HepG2 (cell line): Measurements from ENCODE around the gene PCAT7. TPM values are rescaled to one million over a fixed set of nuclear protein-coding genes. Genes with fewer than 3 reads are reported as not detected.

Source experiments
- ATAC-seq: fragments of 200-7000 bp; cut with Tn5 transposase; 3 replicates; pipeline ENCODE4 v1.9.1; 2020; ENCODE audit warnings: mild to moderate bottlenecking, moderate library complexity
- BruUV-seq: library from RNA; stranded (reverse); fragments of 400-500 nt; replicated peaks from 2 replicates; lab custom pipeline; 2021; lab: Mats Ljungman, UMichigan
- CTCF ChIA-PET: fragments of 300-600 bp; formaldehyde crosslinking; extraction: SDS; loops from one replicate; lab custom pipeline; 2021; ENCODE audit warnings: low total read pairs, inconsistent platforms, low intra/inter-chr PET ratio; lab: Yijun Ruan, JAX
- POLR2A ChIA-PET: fragments of 350-600 bp; sonication (Branson Sonifier 250); formaldehyde crosslinking; loops from one replicate; lab custom pipeline; 2020; ENCODE audit warnings: antibody characterized with exemption, inconsistent platforms; lab: Yijun Ruan, JAX
- DNase-seq: peaks from one replicate; pipeline ENCODE4 v3.0.0-alpha.2; 2015; ENCODE audit warnings: low spot score
- FAIRE-seq: peaks from 3 replicates; lab custom pipeline; 2011; peaks lifted over from hg19 to GRCh38; lab: Jason Lieb, UNC
- H2AFZ ChIP-seq: one replicate; pipeline ENCODE4 v1.6.1; 2011; ENCODE audit warnings: low read length, inconsistent platforms
- H3K27ac ChIP-seq: fragments of 300-600 bp; 3 replicates; pipeline ENCODE4 v1.8.0; 2011; ENCODE audit warnings: mixed run types, mild to moderate bottlenecking, mixed read lengths, low read length, inconsistent platforms; ENCODE audit not compliant: insufficient read depth; ENCODE audit errors: extremely low read length
- H3K27me3 ChIP-seq, 2 experiments: fragments of 200-600 bp in 1 of 2; 2 replicates in 1 of 2; 3 replicates in 1 of 2; pipeline versions ENCODE4 v1.6.0 to v1.8.0; 2011; ENCODE audit warnings: low read length in 2 of 2, mild to moderate bottlenecking in 2 of 2, moderate library complexity in 2 of 2, inconsistent platforms in 1 of 2; ENCODE audit not compliant: insufficient read depth in 2 of 2, control insufficient read depth in 1 of 2
- H3K36me3 ChIP-seq, 2 experiments: fragments of 200-600 bp in 1 of 2; replicated peaks in 1 of 2; 2 replicates in 1 of 2; 3 replicates in 1 of 2; pipeline versions ENCODE4 v1.5.1 to v1.8.0; 2011; ENCODE audit warnings: low read length in 2 of 2, inconsistent platforms in 1 of 2; ENCODE audit not compliant: insufficient read depth in 2 of 2, control insufficient read depth in 1 of 2
- H3K4me1 ChIP-seq: 2 replicates; pipeline ENCODE4 v1.5.1; 2012; ENCODE audit warnings: low read length, inconsistent platforms; ENCODE audit not compliant: insufficient read depth
- H3K4me2 ChIP-seq: 2 replicates; pipeline ENCODE4 v1.6.0; 2011; ENCODE audit warnings: low read depth, low read length, inconsistent platforms
- H3K4me3 ChIP-seq, 3 experiments: fragments of 200-600 bp in 1 of 3; sonication (generic), shearing (Covaris generic) in 1 of 3; replicated peaks in 1 of 3; 2 replicates each; pipeline ENCODE4 v1.5.1; 2011 to 2016; ENCODE audit warnings: low read length in 3 of 3, inconsistent platforms in 2 of 3, low read depth in 2 of 3, mild to moderate bottlenecking in 2 of 3, control low read depth in 1 of 3, mixed read lengths in 1 of 3; ENCODE audit not compliant: insufficient read depth in 1 of 3
- H3K79me2 ChIP-seq: one replicate; pipeline ENCODE4 v1.6.1; 2011; ENCODE audit warnings: low read length, inconsistent platforms; ENCODE audit not compliant: insufficient read depth
- H3K9ac ChIP-seq: 2 replicates; pipeline ENCODE4 v1.6.0; 2011; ENCODE audit warnings: mild to moderate bottlenecking, low read depth, low read length, inconsistent platforms; ENCODE audit not compliant: insufficient read depth
- H3K9me3 ChIP-seq: 2 replicates; pipeline ENCODE4 v1.5.1; 2012; ENCODE audit warnings: mild to moderate bottlenecking, low read length
- H4K20me1 ChIP-seq: 2 replicates; pipeline ENCODE4 v1.6.0; 2011; ENCODE audit warnings: inconsistent platforms, mild to moderate bottlenecking, low read length, moderate library complexity; ENCODE audit not compliant: insufficient read depth
- ARHGAP35 ChIP-seq: sonication (generic); formaldehyde crosslinking; IDR thresholded peaks from 2 replicates; pipeline ENCODE4 v1.9.0; 2022; ENCODE audit warnings: mild to moderate bottlenecking, inconsistent platforms, moderate library complexity, missing genetic modification reagents, borderline replicate concordance
- ARNT2 ChIP-seq: sonication (generic); formaldehyde crosslinking; IDR thresholded peaks from 2 replicates; pipeline ENCODE4 v1.8.0; 2022; ENCODE audit warnings: mild to moderate bottlenecking, low read depth, missing genetic modification reagents, moderate library complexity
- ATAD3A ChIP-seq: sonication (generic); formaldehyde crosslinking; IDR thresholded peaks from 2 replicates; pipeline ENCODE4 v1.4.0; 2020; ENCODE audit warnings: missing genetic modification reagents
- CCDC6 ChIP-seq: sonication (generic); formaldehyde crosslinking; IDR thresholded peaks from 2 replicates; pipeline ENCODE4 v1.8.1; 2022; ENCODE audit warnings: mild to moderate bottlenecking, missing genetic modification reagents, moderate library complexity
- DNMT3B ChIP-seq: conservative IDR thresholded peaks from 2 replicates; pipeline ENCODE4 v1.6.1; 2016; ENCODE audit warnings: missing biosample characterization, control low read depth
- FIP1L1 ChIP-seq: fragments of 200-400 bp; formaldehyde crosslinking; IDR thresholded peaks from 2 replicates; pipeline ENCODE4 v1.6.1; 2018; ENCODE audit warnings: low read depth, mild to moderate bottlenecking, low read length, moderate library complexity, borderline replicate concordance; ENCODE audit not compliant: insufficient read depth
- GABPA ChIP-seq, 2 experiments: IDR thresholded peaks; 2 replicates each; pipeline ENCODE4 v1.6.1; 2011 to 2016; ENCODE audit warnings: low read depth in 2 of 2, low read length in 1 of 2, missing biosample characterization in 1 of 2, missing genetic modification characterization in 1 of 2
- GABPB1 ChIP-seq: IDR thresholded peaks from 2 replicates; pipeline ENCODE4 v1.6.1; 2016; ENCODE audit warnings: mild to moderate bottlenecking, missing genetic modification reagents, moderate library complexity, missing compliant biosample characterization
- GLI4 ChIP-seq: sonication (generic); formaldehyde crosslinking; IDR thresholded peaks from 2 replicates; pipeline ENCODE4 v1.5.1; 2020; ENCODE audit warnings: missing genetic modification reagents, mild to moderate bottlenecking, moderate library complexity, borderline replicate concordance
- KAT2B ChIP-seq: fragments of 150-350 bp; IDR thresholded peaks from 2 replicates; pipeline ENCODE4 v1.6.1; 2014; ENCODE audit warnings: low read depth, low read length, borderline replicate concordance
- KDM3A ChIP-seq: IDR thresholded peaks from 2 replicates; pipeline ENCODE4 v1.6.1; 2018; ENCODE audit warnings: low read depth, missing compliant biosample characterization
- NAIF1 ChIP-seq: sonication (generic); formaldehyde crosslinking; IDR thresholded peaks from 2 replicates; pipeline ENCODE4 v1.5.0; 2020; ENCODE audit warnings: mild to moderate bottlenecking, missing genetic modification reagents, borderline replicate concordance
- RARA ChIP-seq: IDR thresholded peaks from 2 replicates; pipeline ENCODE4 v1.6.1; 2016; ENCODE audit warnings: missing genetic modification reagents, missing compliant biosample characterization
- SNAPC2 ChIP-seq: sonication (generic); formaldehyde crosslinking; IDR thresholded peaks from 2 replicates; pipeline ENCODE4 v1.8.1; 2022; ENCODE audit warnings: mild to moderate bottlenecking, missing genetic modification reagents
- STAG1 ChIP-seq: sonication (generic); formaldehyde crosslinking; IDR thresholded peaks from 2 replicates; pipeline ENCODE4 v1.4.0; 2020; ENCODE audit warnings: missing genetic modification reagents
- SYNCRIP ChIP-seq: fragments of 200-400 bp; formaldehyde crosslinking; IDR thresholded peaks from 2 replicates; pipeline ENCODE4 v1.6.1; 2018; ENCODE audit warnings: mild to moderate bottlenecking, low read depth, low read length; ENCODE audit not compliant: insufficient read depth
- YEATS4 ChIP-seq: sonication (generic); formaldehyde crosslinking; IDR thresholded peaks from 2 replicates; pipeline ENCODE4 v1.4.0; 2020; ENCODE audit warnings: missing genetic modification reagents, borderline replicate concordance
- ZMYM4 ChIP-seq: sonication (generic); formaldehyde crosslinking; IDR thresholded peaks from 2 replicates; pipeline ENCODE4 v1.8.1; 2023; ENCODE audit warnings: mild to moderate bottlenecking, missing genetic modification reagents
- ZNF766 ChIP-seq: sonication (generic); formaldehyde crosslinking; IDR thresholded peaks from 2 replicates; pipeline ENCODE4 v1.5.0; 2020; ENCODE audit warnings: missing genetic modification reagents, borderline replicate concordance
- WGBS: methylation state at CpG from one replicate; pipeline ENCODE4 v1.1.6; 2017; ENCODE audit warnings: low lambda C conversion rate; 5-methylcytosine and 5-hydroxymethylcytosine counted together
- in situ Hi-C: cut with HindIII; loops from 2 replicates; pipeline ENCODE4 v1.10.0; 2017; ENCODE audit warnings: low pct_unique_long_range_greater_than_20kb; ENCODE audit not compliant: extremely low pct_ligation_motif_present
- intact Hi-C: fragments of 100-400 bp; cut with micrococcal nuclease; formaldehyde crosslinking; loops from one replicate; pipeline ENCODE4 v1.10.0; 2022; ENCODE audit not compliant: unreplicated experiment
- polyA plus RNA-seq, 8 experiments: library from polyadenylated mRNA; depleted of rRNA in 3 of 8; stranded (reverse) in 7 of 8; unstranded in 1 of 8; fragments of >200 nt; fragmentation: Illumina TruSeq in 4 of 8; extraction: Trizol in 4 of 8; gene quantifications; 2 replicates each; pipeline versions ENCODE4 v1.2.1 to v1.2.3, GENCODE V29; 2011 to 2016; ENCODE audit warnings: low read depth in 4 of 8, missing spikeins in 1 of 8, mixed read lengths in 1 of 8; ENCODE audit not compliant: insufficient read depth in 1 of 8
- total RNA-seq, 5 experiments: library from RNA; depleted of rRNA; stranded (reverse); fragments of >200 nt; fragmentation: Illumina TruSeq; extraction: Trizol; gene quantifications; 2 replicates each; pipeline ENCODE4 v1.2.3, GENCODE V29; 2016; ENCODE audit warnings: low read depth in 1 of 5
- TF ChIP-seq, protein P1 (sequence below): IDR thresholded peaks from 2 replicates; pipeline ENCODE4 v1.6.1; 2016; ENCODE audit warnings: missing compliant biosample characterization, missing genetic modification reagents, borderline replicate concordance
- TF ChIP-seq, protein P2 (sequence below): sonication (generic); formaldehyde crosslinking; IDR thresholded peaks from 2 replicates; pipeline ENCODE4 v1.4.0; 2020; ENCODE audit warnings: low read depth, mild to moderate bottlenecking, missing genetic modification reagents
- TF ChIP-seq, protein P3 (sequence below): IDR thresholded peaks from 2 replicates; pipeline ENCODE4 v1.6.1; 2012; ENCODE audit warnings: inconsistent platforms
- TF ChIP-seq, protein P4 (sequence below): IDR thresholded peaks from 2 replicates; pipeline ENCODE4 v1.6.1; 2016; ENCODE audit warnings: low read depth, borderline replicate concordance

The PCAT7 gene
- total and polyA plus RNA-seq, 2 of the 13 experiments (the other 11 are each of a cell fraction or from before 2014, with no cell fraction given): 2.3 to 3.9 TPM

DNA sequence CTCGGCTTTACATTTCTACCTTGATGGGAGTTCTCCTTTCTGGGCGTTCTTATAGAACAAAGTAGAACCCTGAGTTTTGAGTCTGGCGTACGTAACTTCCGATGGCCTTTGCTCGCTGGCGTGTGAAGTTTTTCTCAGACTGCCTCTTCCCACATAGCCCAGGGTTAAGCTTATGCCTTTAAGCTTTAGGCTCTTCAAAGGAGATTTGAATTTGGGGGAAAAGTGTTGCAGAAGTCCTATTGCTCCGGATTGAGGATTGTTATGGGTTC is 52.5 kb downstream of the PCAT7 start:
- H3K79me2 ChIP-seq: no peaks in the 10 kb centered on the region
- H3K36me3 ChIP-seq: no peaks in the 10 kb centered on the region
- peak overlapping the region; percentile 56 to 69 (median 63) for H3K4me3 ChIP-seq
- peak overlapping the region; percentile 95 for H3K4me2 ChIP-seq
- ATAC-seq: no peak
- FAIRE-seq: peak; percentile 40
- in situ Hi-C loops: no loop called here
- H3K4me1 ChIP-seq: peaks cover 83% of the 10 kb centered on the region
- WGBS: 0% methylated on average over 4 of the region's 8 CpGs
- no peaks in the 10 kb centered on the region for H4K20me1 ChIP-seq
- ChIA-PET CTCF (no interaction called here), POLR2A (interaction anchor here (2.8 kb wide), 1 partner anchor 16 kb away, joined by 12 read pairs; no protein-coding TSS in a partner anchor)
- no peaks in the 10 kb centered on the region for H3K27me3 ChIP-seq
- DNase-seq: no peak
- H3K27ac ChIP-seq: peak overlapping the region; percentile 86
- peak overlapping the region; percentile 65 for H3K9ac ChIP-seq
- peak overlapping the region; percentile 49 for H2AFZ ChIP-seq
- no peaks in the 10 kb centered on the region for H3K9me3 ChIP-seq
- intact Hi-C loops: no loop called here
- BruUV-seq: no TSS peak
- TF ChIP-seq ARNT2 (CRISPR knock-in tag): no peak
- no peak for TF ChIP-seq ARHGAP35 (CRISPR knock-in tag)
- TF ChIP-seq, protein P1, sequence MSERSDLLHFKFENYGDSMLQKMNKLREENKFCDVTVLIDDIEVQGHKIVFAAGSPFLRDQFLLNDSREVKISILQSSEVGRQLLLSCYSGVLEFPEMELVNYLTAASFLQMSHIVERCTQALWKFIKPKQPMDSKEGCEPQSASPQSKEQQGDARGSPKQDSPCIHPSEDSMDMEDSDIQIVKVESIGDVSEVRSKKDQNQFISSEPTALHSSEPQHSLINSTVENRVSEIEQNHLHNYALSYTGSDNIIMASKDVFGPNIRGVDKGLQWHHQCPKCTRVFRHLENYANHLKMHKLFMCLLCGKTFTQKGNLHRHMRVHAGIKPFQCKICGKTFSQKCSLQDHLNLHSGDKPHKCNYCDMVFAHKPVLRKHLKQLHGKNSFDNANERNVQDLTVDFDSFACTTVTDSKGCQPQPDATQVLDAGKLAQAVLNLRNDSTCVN (CRISPR knock-in tag): no peak
- TF ChIP-seq GABPA (IDR thresholded peaks at IDR 0.05; ENCODE audit: low read depth, low read length): no peak
- peak; percentile 56; the same call in 1 of the 2 replicates for TF ChIP-seq GABPA (CRISPR knock-in tag; IDR thresholded peaks at IDR 0.05; ENCODE audit: low read depth)
- no peak for TF ChIP-seq DNMT3B (CRISPR knock-in tag)
- no peak for TF ChIP-seq SNAPC2
- TF ChIP-seq, protein P2, sequence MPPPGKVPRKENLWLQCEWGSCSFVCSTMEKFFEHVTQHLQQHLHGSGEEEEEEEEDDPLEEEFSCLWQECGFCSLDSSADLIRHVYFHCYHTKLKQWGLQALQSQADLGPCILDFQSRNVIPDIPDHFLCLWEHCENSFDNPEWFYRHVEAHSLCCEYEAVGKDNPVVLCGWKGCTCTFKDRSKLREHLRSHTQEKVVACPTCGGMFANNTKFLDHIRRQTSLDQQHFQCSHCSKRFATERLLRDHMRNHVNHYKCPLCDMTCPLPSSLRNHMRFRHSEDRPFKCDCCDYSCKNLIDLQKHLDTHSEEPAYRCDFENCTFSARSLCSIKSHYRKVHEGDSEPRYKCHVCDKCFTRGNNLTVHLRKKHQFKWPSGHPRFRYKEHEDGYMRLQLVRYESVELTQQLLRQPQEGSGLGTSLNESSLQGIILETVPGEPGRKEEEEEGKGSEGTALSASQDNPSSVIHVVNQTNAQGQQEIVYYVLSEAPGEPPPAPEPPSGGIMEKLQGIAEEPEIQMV (CRISPR knock-in tag): no peak
- TF ChIP-seq, protein P3, sequence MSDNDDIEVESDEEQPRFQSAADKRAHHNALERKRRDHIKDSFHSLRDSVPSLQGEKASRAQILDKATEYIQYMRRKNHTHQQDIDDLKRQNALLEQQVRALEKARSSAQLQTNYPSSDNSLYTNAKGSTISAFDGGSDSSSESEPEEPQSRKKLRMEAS: no peak; the same call in 1 of the 2 replicates
- no peak for TF ChIP-seq SYNCRIP
- 0 out of 2 replicates have a peak, but pooled peaks have one; percentile 20 for TF ChIP-seq NAIF1
- TF ChIP-seq CCDC6 (CRISPR knock-in tag): no peak
- no peak for TF ChIP-seq ZNF766 (CRISPR knock-in tag)
- TF ChIP-seq ZMYM4: no peak
- no peak for TF ChIP-seq ATAD3A (CRISPR knock-in tag)
- 0 out of 2 replicates have a peak, but pooled peaks have one; percentile 26 for TF ChIP-seq YEATS4
- no peak for TF ChIP-seq KAT2B
- TF ChIP-seq KDM3A (CRISPR knock-in tag): no peak
- no peak for TF ChIP-seq GLI4
- TF ChIP-seq GABPB1 (CRISPR knock-in tag): peak; percentile 33; the same call in 1 of the 2 replicates
- TF ChIP-seq FIP1L1: no peak
- 0 out of 2 replicates have a peak, but pooled peaks have one; percentile 7 for TF ChIP-seq RARA (CRISPR knock-in tag)
- TF ChIP-seq STAG1 (CRISPR knock-in tag): no peak
- TF ChIP-seq, protein P4, sequence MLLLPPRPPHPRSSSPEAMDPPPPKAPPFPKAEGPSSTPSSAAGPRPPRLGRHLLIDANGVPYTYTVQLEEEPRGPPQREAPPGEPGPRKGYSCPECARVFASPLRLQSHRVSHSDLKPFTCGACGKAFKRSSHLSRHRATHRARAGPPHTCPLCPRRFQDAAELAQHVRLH (CRISPR knock-in tag): no peak
